SU-DHL-6 (cell line): ENCODE measurements around the gene CFAP58.

Source experiments
- EZH2phosphoT487 ChIP-seq: fragments of 200-600 bp; sonication (generic), shearing (Covaris generic); conservative IDR thresholded peaks from 2 replicates; pipeline ENCODE4 v1.6.1; 2018; ENCODE audit warnings: mild to moderate bottlenecking, antibody characterized with exemption, low read length, moderate library complexity, mixed read lengths
- TF ChIP-seq, protein P1 (sequence below): fragments of 200-600 bp; sonication (generic); IDR thresholded peaks from one replicate; pipeline ENCODE4 v1.5.1; 2017; ENCODE audit warnings: antibody characterized with exemption, mild to moderate bottlenecking, low read length, moderate library complexity; ENCODE audit not compliant: insufficient read depth, poor library complexity, severe bottlenecking

GRCh38 chr10:104345941-104346340 lies 7.7 kb upstream of the CFAP58 start:
- TF ChIP-seq, protein P1, sequence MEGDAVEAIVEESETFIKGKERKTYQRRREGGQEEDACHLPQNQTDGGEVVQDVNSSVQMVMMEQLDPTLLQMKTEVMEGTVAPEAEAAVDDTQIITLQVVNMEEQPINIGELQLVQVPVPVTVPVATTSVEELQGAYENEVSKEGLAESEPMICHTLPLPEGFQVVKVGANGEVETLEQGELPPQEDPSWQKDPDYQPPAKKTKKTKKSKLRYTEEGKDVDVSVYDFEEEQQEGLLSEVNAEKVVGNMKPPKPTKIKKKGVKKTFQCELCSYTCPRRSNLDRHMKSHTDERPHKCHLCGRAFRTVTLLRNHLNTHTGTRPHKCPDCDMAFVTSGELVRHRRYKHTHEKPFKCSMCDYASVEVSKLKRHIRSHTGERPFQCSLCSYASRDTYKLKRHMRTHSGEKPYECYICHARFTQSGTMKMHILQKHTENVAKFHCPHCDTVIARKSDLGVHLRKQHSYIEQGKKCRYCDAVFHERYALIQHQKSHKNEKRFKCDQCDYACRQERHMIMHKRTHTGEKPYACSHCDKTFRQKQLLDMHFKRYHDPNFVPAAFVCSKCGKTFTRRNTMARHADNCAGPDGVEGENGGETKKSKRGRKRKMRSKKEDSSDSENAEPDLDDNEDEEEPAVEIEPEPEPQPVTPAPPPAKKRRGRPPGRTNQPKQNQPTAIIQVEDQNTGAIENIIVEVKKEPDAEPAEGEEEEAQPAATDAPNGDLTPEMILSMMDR = no peak
- TF ChIP-seq EZH2phosphoT487 = no peak
